Loucy (cell line): ENCODE measurements around the gene CDPF1.

Experiments used
- EZH2phosphoT487 ChIP-seq: fragments of 200-600 bp; IDR thresholded peaks from 2 replicates; pipeline ENCODE4 v1.6.1; 2018; ENCODE audit warnings: antibody characterized with exemption, mild to moderate bottlenecking, moderate library complexity, borderline replicate concordance
- TF ChIP-seq, protein P1 (sequence below): fragments of 200-600 bp; sonication (generic); conservative IDR thresholded peaks from 2 replicates; pipeline ENCODE4 v1.5.1; 2014; ENCODE audit warnings: mild to moderate bottlenecking, antibody characterized with exemption, low read length

DNA sequence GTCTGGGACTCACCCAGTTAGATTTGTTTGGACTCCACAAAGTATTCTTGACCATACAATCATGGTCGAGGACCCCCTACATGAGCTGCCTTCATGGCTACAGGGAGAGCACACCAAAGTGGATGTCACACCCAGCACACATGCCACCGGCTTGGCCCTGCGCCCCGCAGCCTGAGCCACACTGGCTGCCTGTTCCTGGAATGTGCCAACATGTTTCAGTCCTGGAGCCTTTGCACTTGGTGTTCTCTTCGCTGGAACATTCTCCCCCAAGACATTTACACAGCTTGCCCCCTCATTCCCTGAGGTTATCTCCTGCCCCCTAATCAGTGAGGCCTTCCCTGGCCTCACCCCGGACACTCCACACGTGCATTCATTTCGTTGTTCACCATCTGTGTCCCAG, 53.8 kb downstream of the CDPF1 start:
- TF ChIP-seq, protein P1, sequence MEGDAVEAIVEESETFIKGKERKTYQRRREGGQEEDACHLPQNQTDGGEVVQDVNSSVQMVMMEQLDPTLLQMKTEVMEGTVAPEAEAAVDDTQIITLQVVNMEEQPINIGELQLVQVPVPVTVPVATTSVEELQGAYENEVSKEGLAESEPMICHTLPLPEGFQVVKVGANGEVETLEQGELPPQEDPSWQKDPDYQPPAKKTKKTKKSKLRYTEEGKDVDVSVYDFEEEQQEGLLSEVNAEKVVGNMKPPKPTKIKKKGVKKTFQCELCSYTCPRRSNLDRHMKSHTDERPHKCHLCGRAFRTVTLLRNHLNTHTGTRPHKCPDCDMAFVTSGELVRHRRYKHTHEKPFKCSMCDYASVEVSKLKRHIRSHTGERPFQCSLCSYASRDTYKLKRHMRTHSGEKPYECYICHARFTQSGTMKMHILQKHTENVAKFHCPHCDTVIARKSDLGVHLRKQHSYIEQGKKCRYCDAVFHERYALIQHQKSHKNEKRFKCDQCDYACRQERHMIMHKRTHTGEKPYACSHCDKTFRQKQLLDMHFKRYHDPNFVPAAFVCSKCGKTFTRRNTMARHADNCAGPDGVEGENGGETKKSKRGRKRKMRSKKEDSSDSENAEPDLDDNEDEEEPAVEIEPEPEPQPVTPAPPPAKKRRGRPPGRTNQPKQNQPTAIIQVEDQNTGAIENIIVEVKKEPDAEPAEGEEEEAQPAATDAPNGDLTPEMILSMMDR: no peak
- no peak for TF ChIP-seq EZH2phosphoT487
